Common myeloid progenitor, CD34-positive (primary cell): Measurements from ENCODE around the gene TPSG1.

Experiments used
- CTCF ChIA-PET: fragments of 350-600 bp; sonication (Branson Sonifier 250); formaldehyde crosslinking; loops from one replicate; lab custom pipeline; 2021; ENCODE audit warnings: antibody characterized with exemption; lab: Charles Lee
- POLR2A ChIA-PET: fragments of 350-600 bp; sonication (Branson Sonifier 250); formaldehyde crosslinking; loops from one replicate; lab custom pipeline; 2021; ENCODE audit warnings: antibody characterized with exemption; lab: Charles Lee
- DNase-seq, 3 donors: peaks; one replicate each; pipeline versions ENCODE4 v3.0.0 to v3.0.0-alpha.2; 2013
- H3K27ac ChIP-seq, 2 experiments: 1 replicate in 1 of 2; 2 replicates in 1 of 2; pipeline ENCODE4 v1.7.0; 2013; ENCODE audit warnings: inconsistent platforms in 2 of 2, low read length in 2 of 2, mild to moderate bottlenecking in 2 of 2, low read depth in 1 of 2, moderate library complexity in 1 of 2; ENCODE audit not compliant: severe bottlenecking in 2 of 2, insufficient read depth in 1 of 2, poor library complexity in 1 of 2
- H3K27me3 ChIP-seq, 5 experiments: replicated peaks in 2 of 5; 1 replicate in 3 of 5; 2 replicates in 2 of 5; pipeline versions ENCODE4 v1.6.1 to v1.7.0; 2013; ENCODE audit warnings: low read length in 4 of 5, mild to moderate bottlenecking in 2 of 5, moderate library complexity in 2 of 5, inconsistent platforms in 1 of 5; ENCODE audit not compliant: insufficient read depth in 5 of 5, control insufficient read depth in 4 of 5
- H3K36me3 ChIP-seq, 4 experiments: 1 replicate in 2 of 4; 2 replicates in 2 of 4; pipeline versions ENCODE4 v1.6.1 to v1.7.0; 2013; ENCODE audit warnings: low read length in 3 of 4, control low read depth in 1 of 4, mild to moderate bottlenecking in 1 of 4; ENCODE audit not compliant: control insufficient read depth in 4 of 4, insufficient read depth in 4 of 4
- H3K4me1 ChIP-seq, 4 experiments: 1 replicate in 3 of 4; 2 replicates in 1 of 4; pipeline versions ENCODE4 v1.6.1 to v1.7.1; 2013; ENCODE audit warnings: low read length in 3 of 4, mild to moderate bottlenecking in 3 of 4, control low read depth in 1 of 4, inconsistent platforms in 1 of 4, moderate library complexity in 1 of 4; ENCODE audit not compliant: control insufficient read depth in 4 of 4, insufficient read depth in 4 of 4; ENCODE audit errors: control extremely low read depth in 1 of 4
- H3K4me3 ChIP-seq, 7 experiments: 1 replicate in 4 of 7; 2 replicates in 3 of 7; pipeline versions ENCODE4 v1.5.1 to v1.7.0; 2013; ENCODE audit warnings: mild to moderate bottlenecking in 7 of 7, low read length in 6 of 7, moderate library complexity in 6 of 7, inconsistent platforms in 2 of 7, low read depth in 2 of 7, control low read depth in 1 of 7; ENCODE audit not compliant: insufficient read depth in 4 of 7, control insufficient read depth in 1 of 7; ENCODE audit errors: extremely low read depth in 1 of 7
- H3K9me3 ChIP-seq, 5 experiments: 1 replicate in 4 of 5; 2 replicates in 1 of 5; pipeline versions ENCODE4 v1.6.1 to v1.7.1; 2013; ENCODE audit warnings: low read length in 4 of 5, mild to moderate bottlenecking in 2 of 5, inconsistent platforms in 1 of 5, low read depth in 1 of 5, moderate library complexity in 1 of 5; ENCODE audit not compliant: control insufficient read depth in 4 of 5, insufficient read depth in 2 of 5; ENCODE audit errors: control extremely low read depth in 1 of 5
- WGBS: methylation state at CpG from one replicate; pipeline ENCODE4 v1.1.5; 2013; ENCODE audit not compliant: insufficient coverage; 5-methylcytosine and 5-hydroxymethylcytosine counted together

TPSG1 gene

GRCh38 chr16:1181404-1182315 lies 43.4 kb downstream of the TPSG1 start:
- CTCF ChIA-PET, result no interaction called here

DNA sequence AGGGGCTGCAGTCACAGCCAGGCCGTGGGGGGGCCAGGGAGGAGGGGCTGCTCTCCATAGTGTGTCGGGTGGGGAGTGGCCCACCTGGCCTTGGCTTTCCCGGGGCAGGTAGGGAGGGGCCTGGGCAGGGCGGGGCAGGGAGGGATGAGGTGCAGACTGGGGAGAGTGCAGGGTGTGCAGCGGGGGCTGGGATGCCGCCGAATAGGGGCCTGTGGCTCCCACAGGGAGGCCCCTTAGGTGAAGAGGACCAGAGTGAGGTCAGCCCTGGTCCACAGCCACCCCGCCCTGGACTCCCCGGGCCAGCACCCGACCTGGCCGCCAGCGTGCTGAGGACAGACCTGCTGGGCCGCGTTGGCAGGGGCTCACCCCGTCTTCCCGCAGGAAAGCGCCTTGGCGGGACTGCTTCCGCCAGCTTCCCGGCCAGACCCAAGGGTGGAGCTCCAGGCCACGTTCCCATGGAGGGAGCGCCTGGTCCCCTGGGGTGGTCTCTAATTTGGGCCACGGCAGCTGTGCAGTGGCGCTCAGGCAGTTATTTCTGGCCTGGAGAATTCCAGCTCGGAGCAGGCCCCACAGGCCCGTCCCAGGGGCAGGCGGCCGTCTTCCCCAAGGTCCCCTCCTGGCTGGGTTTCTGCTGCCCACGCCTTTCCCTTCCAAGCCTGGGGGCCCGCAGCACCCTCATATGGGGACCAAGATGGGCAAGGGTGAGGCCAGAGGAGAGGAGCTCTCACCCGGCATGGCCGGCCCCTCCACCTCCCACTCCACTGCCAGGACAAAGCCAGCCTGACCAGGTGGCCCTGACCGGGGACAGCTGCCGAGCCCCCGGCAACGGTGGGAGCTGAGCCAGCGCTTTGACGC lies 44.3 kb downstream of the TPSG1 start:
- H3K27ac ChIP-seq, result no peak overlapping the region
- DNase-seq, result no peak
- WGBS, result 83% methylated on average over 37 of the region's 38 CpGs
- peaks cover 0 to 27% (median 0%) of the 10 kb centered on the region in 5 experiments for H3K27me3 ChIP-seq
- H3K9me3 ChIP-seq, result no peaks in the 10 kb centered on the region
- no peaks in the 10 kb centered on the region for H3K4me1 ChIP-seq
- no peak overlapping the region for H3K4me3 ChIP-seq
- no peaks in the 10 kb centered on the region for H3K36me3 ChIP-seq
- POLR2A ChIA-PET, result interaction anchor here (0.6 kb wide), 1 partner anchor 43 kb away, joined by 7 read pairs; no protein-coding TSS in a partner anchor
- CTCF ChIA-PET, result no interaction called here

More at GRCh38 chr16:1181404-1182315, 43.4 kb downstream of the TPSG1 start:
- no peaks in the 10 kb centered on the region for H3K4me1 ChIP-seq
- peaks cover 0 to 25% (median 0%) of the 10 kb centered on the region in 5 experiments for H3K27me3 ChIP-seq
- H3K36me3 ChIP-seq, result no peaks in the 10 kb centered on the region
- POLR2A ChIA-PET, result no interaction called here
- H3K27ac ChIP-seq, result no peak overlapping the region
- DNase-seq, result no peak
- 84% methylated on average over 33 of the region's 39 CpGs for WGBS
- H3K9me3 ChIP-seq, result no peaks in the 10 kb centered on the region
- no peak overlapping the region for H3K4me3 ChIP-seq

DNA sequence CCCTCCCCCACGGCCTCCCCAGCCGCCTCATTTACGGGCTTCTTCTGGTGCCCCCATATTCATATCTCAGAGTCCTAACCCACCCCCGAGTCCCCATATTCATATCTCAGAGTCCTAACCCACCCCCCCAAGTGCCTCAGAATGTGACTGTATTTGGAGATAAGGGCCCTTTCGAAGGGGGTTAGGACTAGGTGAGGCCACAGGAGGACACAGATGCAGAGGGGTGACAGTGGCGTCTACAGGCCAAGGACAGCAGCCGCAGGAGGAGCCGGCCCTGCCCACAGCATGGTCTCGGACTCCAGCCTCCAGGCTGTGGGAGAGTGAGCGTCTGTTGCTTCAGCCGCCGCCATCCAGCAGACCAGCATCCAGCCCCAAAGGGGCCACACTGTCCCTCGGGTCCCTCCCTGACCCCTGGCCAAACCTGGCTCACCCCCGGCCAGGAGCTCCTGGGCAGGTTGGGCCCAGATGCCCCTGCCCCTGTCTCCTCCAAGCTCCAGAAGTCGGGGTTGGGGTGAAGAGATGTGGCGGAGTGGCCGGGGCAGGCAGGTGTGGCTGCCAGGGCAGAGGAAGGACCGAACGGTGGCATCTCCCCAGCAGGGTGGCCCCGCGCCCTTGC lies 46.7 kb downstream of the TPSG1 start:
- ChIA-PET POLR2A (no interaction called here), CTCF (no interaction called here)
- DNase-seq, result no peak
- Histone ChIP-seq H3K36me3 (no peaks in the 10 kb centered on the region), H3K4me3 (no peak overlapping the region), H3K27me3 (peaks cover 0 to 22% (median 0%) of the 10 kb centered on the region in 5 experiments), H3K27ac (no peak overlapping the region), H3K9me3 (no peaks in the 10 kb centered on the region), H3K4me1 (no peaks in the 10 kb centered on the region)
- whole genome bisulfite sequencing, result 82% methylated on average over 16 of the region's 21 CpGs

DNA sequence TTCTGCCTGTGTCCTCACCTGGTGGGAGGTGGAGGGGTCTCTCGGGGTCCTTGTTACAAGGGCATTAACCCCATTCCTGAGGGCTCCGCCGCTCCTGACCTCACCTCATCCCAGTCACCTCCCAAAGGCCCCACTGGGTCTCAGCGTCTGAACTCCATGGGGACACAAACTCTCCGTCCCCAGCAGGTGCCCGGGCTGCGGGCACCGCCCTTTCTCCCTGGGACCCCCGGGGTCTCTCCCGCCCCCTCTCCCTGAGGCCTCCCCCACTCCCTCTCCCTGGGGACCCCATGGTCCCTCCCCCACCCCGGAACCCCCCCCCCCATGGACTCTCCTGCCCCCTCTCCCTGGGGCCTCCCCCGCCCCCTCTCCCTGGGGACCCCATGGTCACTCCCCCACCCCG lies 47.3 kb downstream of the TPSG1 start:
- Histone ChIP-seq H3K27me3 (peaks cover 0 to 17% (median 0%) of the 10 kb centered on the region in 5 experiments), H3K4me1 (no peaks in the 10 kb centered on the region), H3K36me3 (no peaks in the 10 kb centered on the region), H3K4me3 (no peak overlapping the region), H3K27ac (no peak overlapping the region), H3K9me3 (no peaks in the 10 kb centered on the region)
- POLR2A ChIA-PET, result no interaction called here
- DNase-seq, result no peak
- WGBS, result 77% methylated on average over 4 of the region's 13 CpGs
- CTCF ChIA-PET, result no interaction called here

GRCh38 chr16:1177053-1177452 lies 48.0 kb downstream of the TPSG1 start:
- 89% methylated on average over 15 of the region's 19 CpGs for WGBS
- no peaks in the 10 kb centered on the region for H3K4me1 ChIP-seq

GRCh38 chr16:1176280-1176897 lies 48.7 kb downstream of the TPSG1 start:
- WGBS, result 92% methylated on average over 17 of the region's 24 CpGs
- DNase-seq, result no peak
- Histone ChIP-seq H3K4me3 (no peak overlapping the region), H3K9me3 (no peaks in the 10 kb centered on the region), H3K27me3 (peaks cover 0 to 14% (median 0%) of the 10 kb centered on the region in 5 experiments), H3K36me3 (no peaks in the 10 kb centered on the region), H3K4me1 (no peaks in the 10 kb centered on the region), H3K27ac (no peak overlapping the region)
- ChIA-PET CTCF (no interaction called here), POLR2A (no interaction called here)

More at GRCh38 chr16:1177053-1177452, 48.0 kb downstream of the TPSG1 start:
- Histone ChIP-seq H3K9me3 (no peaks in the 10 kb centered on the region), H3K4me3 (no peak overlapping the region), H3K27ac (no peak overlapping the region), H3K36me3 (no peaks in the 10 kb centered on the region), H3K27me3 (peaks cover 0 to 13% (median 0%) of the 10 kb centered on the region in 5 experiments)
- POLR2A ChIA-PET, result no interaction called here
- DNase-seq, result no peak
- CTCF ChIA-PET, result no interaction called here
